Activated naive CD8-positive, alpha-beta T cell treated with anti-CD3 and anti-CD28 coated beads for 36 hours (primary cell): ENCODE results near the gene GLA. TPM values are rescaled to one million over a fixed set of nuclear protein-coding genes. Genes with fewer than 3 reads are reported as not detected.

Experiments
- DNase-seq: peaks from one replicate; pipeline ENCODE4 v3.0.0; 2021
- H3K27ac Mint-ChIP-seq: one replicate; pipeline ENCODE4 v1.8.0; 2022; ENCODE audit warnings: mild to moderate bottlenecking, moderate library complexity, mixed read lengths
- H3K27me3 Mint-ChIP-seq: one replicate; pipeline ENCODE4 v1.8.0; 2022; ENCODE audit warnings: mild to moderate bottlenecking, mixed read lengths
- H3K36me3 Mint-ChIP-seq: one replicate; pipeline ENCODE4 v1.8.0; 2021; ENCODE audit warnings: mild to moderate bottlenecking, mixed read lengths
- H3K4me1 Mint-ChIP-seq: one replicate; pipeline ENCODE4 v1.8.0; 2021; ENCODE audit warnings: mixed read lengths
- H3K4me3 Mint-ChIP-seq: one replicate; pipeline ENCODE4 v1.8.0; 2022; ENCODE audit warnings: mild to moderate bottlenecking, moderate library complexity, mixed read lengths
- H3K9me3 Mint-ChIP-seq: one replicate; pipeline ENCODE4 v1.8.0; 2022; ENCODE audit warnings: mixed read lengths
- total RNA-seq, 2 experiments: library from RNA; stranded (reverse); gene quantifications; one replicate each; pipeline ENCODE4 v1.2.3, GENCODE V29; 2021

The GLA gene
- total RNA-seq = 10 to 100 TPM; 51.3 to 56.3 TPM

- Mint-ChIP-seq H3K27me3 (no peaks in the 10 kb centered on the region), H3K36me3 (peaks cover 26% of the 10 kb centered on the region), H3K4me1 (peaks cover 24% of the 10 kb centered on the region), H3K9me3 (no peaks in the 10 kb centered on the region), H3K27ac (peak within 1 kb of the TSS; percentile 98), H3K4me3 (peak within 1 kb of the TSS; percentile 97)
- DNase-seq = peak; percentile 83
Measured at GRCh38 chrX:101407748-101408531, at the start of gene GLA, which contains the start of gene HNRNPH2. GLA (minus strand) TSS chrX:101407925; CDS start chrX:101407903, 22 bp downstream. HNRNPH2 (plus strand) TSS chrX:101408222; CDS start chrX:101411989, 3,767 bp downstream.

GRCh38 chrX:101452056-101452455 is 44.3 kb upstream of the GLA start:
- no peak overlapping the region for H3K4me3 Mint-ChIP-seq
- no peaks in the 10 kb centered on the region for H3K4me1 Mint-ChIP-seq
- peaks cover 21% of the 10 kb centered on the region for H3K36me3 Mint-ChIP-seq
- H3K27ac Mint-ChIP-seq = no peak overlapping the region
- no peaks in the 10 kb centered on the region for H3K9me3 Mint-ChIP-seq
- H3K27me3 Mint-ChIP-seq = no peaks in the 10 kb centered on the region
- no peak for DNase-seq

GRCh38 chrX:101450961-101451360 is 43.2 kb upstream of the GLA start:
- Mint-ChIP-seq H3K27ac (no peak overlapping the region), H3K9me3 (no peaks in the 10 kb centered on the region), H3K4me3 (no peak overlapping the region), H3K27me3 (no peaks in the 10 kb centered on the region), H3K36me3 (peaks cover 24% of the 10 kb centered on the region), H3K4me1 (no peaks in the 10 kb centered on the region)
- DNase-seq = no peak

- Mint-ChIP-seq H3K27me3 (no peaks in the 10 kb centered on the region), H3K4me3 (no peak overlapping the region), H3K4me1 (no peaks in the 10 kb centered on the region), H3K36me3 (peaks cover 20% of the 10 kb centered on the region), H3K27ac (no peak overlapping the region), H3K9me3 (no peaks in the 10 kb centered on the region)
- DNase-seq = no peak
Measured at GRCh38 chrX:101450085-101450484, 42.4 kb upstream of the GLA start.

GRCh38 chrX:101449279-101449678 is 41.6 kb upstream of the GLA start:
- no peak overlapping the region for H3K4me3 Mint-ChIP-seq

GRCh38 chrX:101442085-101442484 is 34.4 kb upstream of the GLA start:
- peaks cover 34% of the 10 kb centered on the region for H3K36me3 Mint-ChIP-seq
- H3K9me3 Mint-ChIP-seq = no peaks in the 10 kb centered on the region
- H3K4me1 Mint-ChIP-seq = peaks cover 3% of the 10 kb centered on the region
- no peak overlapping the region for H3K27ac Mint-ChIP-seq
- H3K4me3 Mint-ChIP-seq = no peak overlapping the region
- no peaks in the 10 kb centered on the region for H3K27me3 Mint-ChIP-seq
- no peak for DNase-seq

More at GRCh38 chrX:101449279-101449678, 41.6 kb upstream of the GLA start:
- H3K4me1 Mint-ChIP-seq = no peaks in the 10 kb centered on the region
- no peak for DNase-seq
- H3K9me3 Mint-ChIP-seq = no peaks in the 10 kb centered on the region
- peaks cover 22% of the 10 kb centered on the region for H3K36me3 Mint-ChIP-seq
- H3K27me3 Mint-ChIP-seq = no peaks in the 10 kb centered on the region
- H3K27ac Mint-ChIP-seq = no peak overlapping the region

GRCh38 chrX:101430457-101431078 is 22.8 kb upstream of the GLA start:
- Mint-ChIP-seq H3K27me3 (no peaks in the 10 kb centered on the region), H3K36me3 (peaks cover 36% of the 10 kb centered on the region), H3K4me1 (peaks cover 10% of the 10 kb centered on the region), H3K4me3 (no peak overlapping the region), H3K9me3 (no peaks in the 10 kb centered on the region), H3K27ac (peak overlapping the region; percentile 23)
- DNase-seq = no peak

- Mint-ChIP-seq H3K9me3 (no peaks in the 10 kb centered on the region), H3K36me3 (peaks cover 40% of the 10 kb centered on the region), H3K27ac (peak overlapping the region; percentile 23), H3K27me3 (no peaks in the 10 kb centered on the region), H3K4me3 (no peak overlapping the region), H3K4me1 (peaks cover 10% of the 10 kb centered on the region)
- no peak for DNase-seq
Measured at GRCh38 chrX:101429934-101430333, 22.2 kb upstream of the GLA start.

GRCh38 chrX:101427954-101428353 is 20.2 kb upstream of the GLA start:
- H3K27ac Mint-ChIP-seq = no peak overlapping the region
- H3K4me3 Mint-ChIP-seq = no peak overlapping the region
- DNase-seq = no peak
- no peaks in the 10 kb centered on the region for H3K27me3 Mint-ChIP-seq
- peaks cover 42% of the 10 kb centered on the region for H3K36me3 Mint-ChIP-seq
- peaks cover 10% of the 10 kb centered on the region for H3K4me1 Mint-ChIP-seq
- H3K9me3 Mint-ChIP-seq = no peaks in the 10 kb centered on the region

GRCh38 chrX:101419489-101419888 is 11.8 kb upstream of the GLA start:
- H3K27ac Mint-ChIP-seq = no peak overlapping the region
- no peak overlapping the region for H3K4me3 Mint-ChIP-seq
- peaks cover 15% of the 10 kb centered on the region for H3K36me3 Mint-ChIP-seq
- H3K27me3 Mint-ChIP-seq = no peaks in the 10 kb centered on the region
- H3K4me1 Mint-ChIP-seq = peaks cover 24% of the 10 kb centered on the region
- no peak for DNase-seq
- H3K9me3 Mint-ChIP-seq = no peaks in the 10 kb centered on the region

GRCh38 chrX:101417981-101418841 is 10.5 kb upstream of the GLA start:
- peaks cover 15% of the 10 kb centered on the region for H3K36me3 Mint-ChIP-seq
- H3K27me3 Mint-ChIP-seq = no peaks in the 10 kb centered on the region
- peak overlapping the region; percentile 92 for H3K4me3 Mint-ChIP-seq
- DNase-seq = peak; percentile 38
- H3K4me1 Mint-ChIP-seq = peaks cover 24% of the 10 kb centered on the region
- H3K27ac Mint-ChIP-seq = peak overlapping the region; percentile 90
- no peaks in the 10 kb centered on the region for H3K9me3 Mint-ChIP-seq

- peaks cover 22% of the 10 kb centered on the region for H3K36me3 Mint-ChIP-seq
- H3K4me3 Mint-ChIP-seq = peak overlapping the region; percentile 92
- H3K9me3 Mint-ChIP-seq = no peaks in the 10 kb centered on the region
- peaks cover 32% of the 10 kb centered on the region for H3K4me1 Mint-ChIP-seq
- H3K27ac Mint-ChIP-seq = peak overlapping the region; percentile 90
- H3K27me3 Mint-ChIP-seq = no peaks in the 10 kb centered on the region
- DNase-seq = no peak
Measured at GRCh38 chrX:101417190-101417589, 9.5 kb upstream of the GLA start.

GRCh38 chrX:101416691-101417090 is 9.0 kb upstream of the GLA start:
- H3K27ac Mint-ChIP-seq = peak overlapping the region; percentile 12
- no peaks in the 10 kb centered on the region for H3K27me3 Mint-ChIP-seq
- no peak for DNase-seq
- peaks cover 37% of the 10 kb centered on the region for H3K4me1 Mint-ChIP-seq
- H3K4me3 Mint-ChIP-seq = no peak overlapping the region
- H3K9me3 Mint-ChIP-seq = no peaks in the 10 kb centered on the region
- H3K36me3 Mint-ChIP-seq = peaks cover 27% of the 10 kb centered on the region

GRCh38 chrX:101415180-101416145 is 7.7 kb upstream of the GLA start:
- no peaks in the 10 kb centered on the region for H3K27me3 Mint-ChIP-seq
- H3K4me1 Mint-ChIP-seq = peaks cover 42% of the 10 kb centered on the region
- H3K9me3 Mint-ChIP-seq = no peaks in the 10 kb centered on the region
- no peak for DNase-seq
- peak overlapping the region; percentile 25 for H3K4me3 Mint-ChIP-seq
- peaks cover 24% of the 10 kb centered on the region for H3K36me3 Mint-ChIP-seq
- peak overlapping the region; percentile 90 for H3K27ac Mint-ChIP-seq
